Lower leg skin (tissue), 3 donors: ENCODE measurements around the gene ZNF575.

Experiments used
- POLR2A ChIP-seq, 2 donors: fragments of 450-650 bp; IDR thresholded peaks; one replicate each; pipeline ENCODE4 v1.6.1; 2016 to 2017; ENCODE audit warnings: antibody characterized with exemption in 2 of 2, mild to moderate bottlenecking in 1 of 2, moderate library complexity in 1 of 2
- TF ChIP-seq, protein P1 (sequence below), 3 donors: fragments of 450-650 bp; IDR thresholded peaks; one replicate each; pipeline ENCODE4 v1.5.1; 2016; ENCODE audit warnings: antibody characterized with exemption in 3 of 3, mild to moderate bottlenecking in 3 of 3, moderate library complexity in 2 of 3

- TF ChIP-seq, protein P1, sequence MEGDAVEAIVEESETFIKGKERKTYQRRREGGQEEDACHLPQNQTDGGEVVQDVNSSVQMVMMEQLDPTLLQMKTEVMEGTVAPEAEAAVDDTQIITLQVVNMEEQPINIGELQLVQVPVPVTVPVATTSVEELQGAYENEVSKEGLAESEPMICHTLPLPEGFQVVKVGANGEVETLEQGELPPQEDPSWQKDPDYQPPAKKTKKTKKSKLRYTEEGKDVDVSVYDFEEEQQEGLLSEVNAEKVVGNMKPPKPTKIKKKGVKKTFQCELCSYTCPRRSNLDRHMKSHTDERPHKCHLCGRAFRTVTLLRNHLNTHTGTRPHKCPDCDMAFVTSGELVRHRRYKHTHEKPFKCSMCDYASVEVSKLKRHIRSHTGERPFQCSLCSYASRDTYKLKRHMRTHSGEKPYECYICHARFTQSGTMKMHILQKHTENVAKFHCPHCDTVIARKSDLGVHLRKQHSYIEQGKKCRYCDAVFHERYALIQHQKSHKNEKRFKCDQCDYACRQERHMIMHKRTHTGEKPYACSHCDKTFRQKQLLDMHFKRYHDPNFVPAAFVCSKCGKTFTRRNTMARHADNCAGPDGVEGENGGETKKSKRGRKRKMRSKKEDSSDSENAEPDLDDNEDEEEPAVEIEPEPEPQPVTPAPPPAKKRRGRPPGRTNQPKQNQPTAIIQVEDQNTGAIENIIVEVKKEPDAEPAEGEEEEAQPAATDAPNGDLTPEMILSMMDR (IDR thresholded peaks at IDR 0.05): no peak
- no peak for TF ChIP-seq POLR2A (IDR thresholded peaks at IDR 0.05)
Observed at GRCh38 chr19:43534816-43535761, 2.1 kb downstream of the ZNF575 start.
